ENCODE measurements around the gene P3H2.
A peak's percentile ranks its signal among the peaks of the same experiment; 100 is the strongest.

Gene P3H2

DNA sequence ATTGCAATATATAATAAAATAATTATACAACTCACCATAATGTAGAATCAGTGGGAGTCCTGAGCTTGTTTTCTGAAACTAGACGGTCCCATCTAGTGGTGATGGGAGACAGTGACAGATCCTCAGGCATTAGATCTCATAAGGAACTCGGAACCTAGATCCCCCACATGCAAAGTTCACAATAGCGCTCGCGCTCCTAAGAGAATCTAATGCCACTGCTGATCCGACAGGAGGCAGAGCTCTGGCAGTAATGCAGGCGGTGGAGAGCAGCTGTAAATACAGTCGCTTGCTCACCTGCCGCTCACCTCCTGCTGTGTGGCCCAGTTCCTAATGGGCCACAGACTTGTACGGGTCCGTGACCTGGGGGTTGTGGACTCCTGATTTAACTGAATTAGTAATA lies 87.8 kb downstream of the P3H2 start:
- no peak for DNase-seq (ENCODE audit: low read depth)
- no peak overlapping the region for H3K4me3 ChIP-seq (ENCODE audit: low read depth, low read length)
- TF ChIP-seq, protein P1, sequence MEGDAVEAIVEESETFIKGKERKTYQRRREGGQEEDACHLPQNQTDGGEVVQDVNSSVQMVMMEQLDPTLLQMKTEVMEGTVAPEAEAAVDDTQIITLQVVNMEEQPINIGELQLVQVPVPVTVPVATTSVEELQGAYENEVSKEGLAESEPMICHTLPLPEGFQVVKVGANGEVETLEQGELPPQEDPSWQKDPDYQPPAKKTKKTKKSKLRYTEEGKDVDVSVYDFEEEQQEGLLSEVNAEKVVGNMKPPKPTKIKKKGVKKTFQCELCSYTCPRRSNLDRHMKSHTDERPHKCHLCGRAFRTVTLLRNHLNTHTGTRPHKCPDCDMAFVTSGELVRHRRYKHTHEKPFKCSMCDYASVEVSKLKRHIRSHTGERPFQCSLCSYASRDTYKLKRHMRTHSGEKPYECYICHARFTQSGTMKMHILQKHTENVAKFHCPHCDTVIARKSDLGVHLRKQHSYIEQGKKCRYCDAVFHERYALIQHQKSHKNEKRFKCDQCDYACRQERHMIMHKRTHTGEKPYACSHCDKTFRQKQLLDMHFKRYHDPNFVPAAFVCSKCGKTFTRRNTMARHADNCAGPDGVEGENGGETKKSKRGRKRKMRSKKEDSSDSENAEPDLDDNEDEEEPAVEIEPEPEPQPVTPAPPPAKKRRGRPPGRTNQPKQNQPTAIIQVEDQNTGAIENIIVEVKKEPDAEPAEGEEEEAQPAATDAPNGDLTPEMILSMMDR (conservative IDR thresholded peaks at IDR 0.05; ENCODE audit: low read depth, low read length), result no peak

DNA sequence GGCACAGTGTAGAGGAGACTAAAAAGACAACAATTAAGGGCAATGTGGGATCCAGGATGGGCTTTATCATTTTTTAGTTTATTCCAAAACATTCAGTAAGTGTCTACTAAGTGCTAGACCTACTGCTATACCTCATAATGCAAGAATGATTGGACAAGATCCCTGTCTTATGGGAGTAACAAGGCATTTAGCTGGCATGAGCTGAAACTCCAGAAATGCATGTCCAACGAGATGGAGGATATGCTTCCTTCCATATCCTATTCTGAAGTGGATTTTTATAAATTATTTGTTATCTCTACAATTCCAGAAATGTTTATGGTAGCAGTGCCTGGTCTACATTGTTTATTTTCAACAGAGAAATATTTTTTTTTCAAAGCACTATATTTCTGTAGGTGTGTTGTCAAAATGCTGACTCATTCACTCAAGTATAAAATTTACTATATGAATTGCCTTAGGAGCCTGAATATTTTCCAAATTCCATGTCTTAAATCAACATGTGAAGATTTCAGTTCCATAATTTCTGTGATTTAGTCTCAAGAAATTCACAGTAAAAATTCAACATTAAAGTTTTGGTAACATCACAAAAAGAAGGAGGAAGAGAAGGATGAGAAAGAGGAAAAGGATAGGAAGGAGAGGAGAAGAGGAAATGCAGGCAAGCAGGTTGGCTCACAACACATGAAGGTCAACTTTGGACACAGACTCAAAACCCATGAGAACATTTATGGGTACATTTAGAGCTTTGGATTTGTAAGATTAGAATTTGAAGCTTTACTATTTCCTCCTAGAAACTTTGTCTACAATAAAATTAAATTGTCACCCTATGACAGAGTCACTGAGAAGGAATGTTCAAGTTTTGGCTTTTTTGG lies 88.6 kb downstream of the P3H2 start:
- TF ChIP-seq, protein P1 (conservative IDR thresholded peaks at IDR 0.05; ENCODE audit: low read depth, low read length), result no peak
- DNase-seq (ENCODE audit: low read depth), result no peak
- no peak overlapping the region for H3K4me3 ChIP-seq (ENCODE audit: low read depth, low read length)

DNA sequence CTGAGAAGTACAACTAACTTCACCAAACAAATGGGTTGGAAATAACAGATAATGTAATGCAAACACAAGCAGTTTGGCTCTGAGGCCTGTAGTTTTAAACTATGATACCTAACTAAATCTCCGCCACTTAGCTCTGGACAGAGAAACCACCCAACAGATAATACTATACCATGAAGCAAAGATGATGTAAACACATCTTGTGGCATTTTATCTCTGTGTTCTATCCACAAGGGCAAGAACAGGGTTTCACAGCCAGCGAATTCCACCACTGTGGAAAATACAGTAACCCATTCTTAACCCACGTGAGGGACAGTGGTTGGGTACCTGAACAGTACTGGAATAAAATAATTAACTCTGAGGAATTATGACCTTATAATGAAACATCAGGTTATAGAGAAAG lies 93.6 kb downstream of the P3H2 start:
- TF ChIP-seq, protein P1 (conservative IDR thresholded peaks at IDR 0.05; ENCODE audit: low read depth, low read length), result no peak

DNA sequence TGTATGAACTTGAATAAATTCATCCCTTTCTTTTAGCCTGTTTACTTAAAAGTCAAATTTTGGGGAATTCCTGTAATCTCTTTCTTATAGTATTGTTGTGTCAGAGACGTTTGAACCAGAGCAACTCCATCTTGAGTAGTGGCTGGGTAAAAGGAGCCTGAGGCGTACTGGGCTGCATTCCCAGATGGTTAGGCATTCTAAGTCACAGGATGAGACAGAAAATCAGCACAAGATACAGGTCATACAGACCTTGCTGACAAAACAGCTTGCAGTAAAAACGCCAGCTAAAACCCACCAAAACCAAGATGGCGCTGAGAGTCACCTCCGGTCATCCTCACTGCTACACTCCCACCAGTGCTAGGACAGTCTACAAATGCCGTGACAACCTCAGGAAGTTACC lies 94.5 kb downstream of the P3H2 start:
- no peak overlapping the region for H3K4me3 ChIP-seq (ENCODE audit: low read depth, low read length)
- TF ChIP-seq, protein P1 (conservative IDR thresholded peaks at IDR 0.05; ENCODE audit: low read depth, low read length), result no peak
- DNase-seq (ENCODE audit: low read depth), result no peak

More for the DNA sequence above, 93.6 kb downstream of the P3H2 start:
- no peak overlapping the region for H3K4me3 ChIP-seq (ENCODE audit: low read depth, low read length)
- no peak for DNase-seq (ENCODE audit: low read depth)

DNA sequence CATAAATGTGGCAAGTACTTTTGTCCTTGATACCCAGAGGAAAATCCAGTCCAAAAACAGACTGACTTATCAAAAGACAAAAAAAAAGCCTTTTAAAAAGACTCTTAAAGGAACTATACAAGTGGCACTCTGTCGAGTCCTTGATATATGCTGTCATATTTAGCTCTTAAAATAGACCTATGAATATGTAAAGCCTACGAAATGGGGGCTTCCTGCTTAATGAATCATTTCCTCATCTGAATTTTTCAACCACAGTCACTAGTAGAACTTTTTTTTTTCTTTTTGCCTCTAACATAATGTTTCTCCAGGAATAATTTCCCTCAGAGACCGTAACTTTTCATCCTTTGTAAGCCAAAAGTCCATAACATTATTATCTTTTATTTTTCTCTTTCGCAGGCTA lies 95.8 kb downstream of the P3H2 start:
- DNase-seq (ENCODE audit: low read depth), result peak; percentile 72
- H3K4me3 ChIP-seq (ENCODE audit: low read depth, low read length), result no peak overlapping the region
- TF ChIP-seq, protein P1 (conservative IDR thresholded peaks at IDR 0.05; ENCODE audit: low read depth, low read length), result no peak

DNA sequence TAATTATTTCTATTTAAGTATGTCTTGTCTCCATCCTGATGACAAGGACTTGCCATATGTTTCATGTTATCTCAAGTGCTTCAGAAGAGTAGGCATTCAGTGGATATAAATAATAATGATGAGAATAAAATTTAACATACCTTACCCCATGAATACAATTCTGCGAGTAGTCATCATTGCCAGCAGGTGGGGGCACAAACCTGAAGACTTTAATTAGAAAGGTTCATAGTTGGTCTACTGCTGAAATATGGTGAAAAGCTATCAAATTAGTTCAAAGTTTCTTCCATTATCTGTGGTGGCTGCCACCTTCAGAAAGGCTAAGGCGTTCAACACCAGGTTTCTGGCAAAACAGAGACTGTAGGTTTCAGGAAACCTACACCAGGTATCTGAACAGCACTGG lies 100.9 kb downstream of the P3H2 start:
- H3K4me3 ChIP-seq (ENCODE audit: low read depth, low read length), result no peak overlapping the region
- DNase-seq (ENCODE audit: low read depth), result no peak
- TF ChIP-seq, protein P1 (conservative IDR thresholded peaks at IDR 0.05; ENCODE audit: low read depth, low read length), result no peak

DNA sequence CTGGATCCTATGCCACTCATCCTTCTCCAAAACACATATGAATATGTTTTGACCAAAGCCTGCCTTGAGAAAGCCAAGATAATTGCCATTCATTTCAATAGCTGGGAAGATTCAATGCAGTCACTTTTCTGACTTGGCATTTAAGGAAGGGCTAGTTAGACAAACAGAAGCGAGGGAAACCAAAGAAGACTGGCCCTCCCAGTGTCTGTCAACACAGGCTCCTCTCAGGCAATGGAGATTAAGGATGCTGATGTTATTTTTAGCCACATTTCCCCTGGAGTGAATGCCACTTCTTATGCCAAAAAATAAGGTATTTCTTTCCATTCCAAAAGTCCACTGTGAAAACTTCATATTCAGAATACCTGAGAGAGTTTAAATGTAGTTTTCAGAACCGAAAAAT lies 101.7 kb downstream of the P3H2 start:
- no peak overlapping the region for H3K4me3 ChIP-seq (ENCODE audit: low read depth, low read length)
- no peak for DNase-seq (ENCODE audit: low read depth)
- TF ChIP-seq, protein P1 (conservative IDR thresholded peaks at IDR 0.05; ENCODE audit: low read depth, low read length), result no peak

Data from choroid plexus epithelial cell (primary cell).